Mucosa of rectum (tissue), 2 donors: Measurements from ENCODE around the gene ZNF217.
A peak's percentile ranks its signal among the peaks of the same experiment; 100 is the strongest.
"Not testable (repeated sequence)": the region's sequence is repeated elsewhere in the genome, so short reads cannot be mapped to it uniquely, and the experiment has no call there.

Experiments
- H3K27ac ChIP-seq, 2 donors: one replicate each; pipeline ENCODE4 v1.7.0; 2013; ENCODE audit warnings: inconsistent platforms in 2 of 2, low read depth in 2 of 2, low read length in 2 of 2
- H3K27me3 ChIP-seq, 2 donors: one replicate each; pipeline ENCODE4 v1.7.0; 2013; ENCODE audit warnings: low read length in 2 of 2; ENCODE audit not compliant: control insufficient read depth in 2 of 2, insufficient read depth in 2 of 2
- H3K36me3 ChIP-seq, 2 donors: one replicate each; pipeline ENCODE4 v1.7.0; 2013; ENCODE audit warnings: low read length in 2 of 2; ENCODE audit not compliant: control insufficient read depth in 2 of 2, insufficient read depth in 2 of 2
- H3K4me1 ChIP-seq, 2 donors: one replicate each; pipeline ENCODE4 v1.7.0; 2013; ENCODE audit warnings: low read length in 2 of 2, mild to moderate bottlenecking in 1 of 2; ENCODE audit not compliant: control insufficient read depth in 2 of 2, insufficient read depth in 2 of 2
- H3K4me3 ChIP-seq, 2 donors: one replicate each; pipeline ENCODE4 v1.7.0; 2013; ENCODE audit warnings: low read length in 2 of 2
- H3K9ac ChIP-seq, 2 donors: one replicate each; pipeline ENCODE4 v1.7.0; 2013; ENCODE audit warnings: low read length in 2 of 2, low read depth in 1 of 2, mild to moderate bottlenecking in 1 of 2
- H3K9me3 ChIP-seq, 2 donors: one replicate each; pipeline ENCODE4 v1.7.0; 2013; ENCODE audit warnings: low read length in 2 of 2; ENCODE audit not compliant: control insufficient read depth in 2 of 2
- donor health status: healthy.
- donor health status: Normal muscosa, but diverticular disease.

ZNF217 gene

DNA sequence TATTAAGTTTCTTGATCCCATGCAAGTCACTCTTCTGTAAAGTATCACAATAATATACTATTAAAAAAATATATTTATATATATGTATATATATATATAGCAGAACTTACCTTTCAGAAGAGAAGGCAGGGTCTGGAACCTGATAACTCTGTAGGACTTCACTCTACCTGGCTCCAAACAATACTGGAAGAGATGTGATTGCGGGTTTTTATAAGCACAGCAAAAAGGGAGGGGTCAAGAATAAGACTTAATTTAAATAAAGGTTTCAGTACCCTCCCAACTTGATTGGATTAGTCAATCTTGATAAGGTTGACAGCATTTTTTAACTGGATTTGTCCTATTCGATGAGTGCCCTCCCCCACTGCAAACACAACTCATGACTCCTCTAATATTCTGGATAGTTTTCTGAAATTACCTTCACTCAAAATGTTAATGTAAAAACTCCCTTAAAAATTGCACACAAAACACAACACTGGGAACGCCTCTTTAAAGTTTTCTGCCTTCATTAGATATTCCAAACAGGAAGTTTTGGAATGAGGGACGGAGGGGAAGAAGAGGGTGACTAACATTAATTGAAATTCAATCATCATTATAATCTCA lies 4.0 kb upstream of the ZNF217 start:
- no peaks in the 10 kb centered on the region for H3K36me3 ChIP-seq
- H3K27ac ChIP-seq, result peak overlapping the region; percentile 84 to 91
- H3K27me3 ChIP-seq, result no peaks in the 10 kb centered on the region
- no peaks in the 10 kb centered on the region for H3K9me3 ChIP-seq
- peaks cover 4 to 5% of the 10 kb centered on the region in 2 donors for H3K4me1 ChIP-seq
- peak overlapping the region; percentile 70 to 80 for H3K4me3 ChIP-seq
- H3K9ac ChIP-seq, result peak overlapping the region; percentile 47 to 85

DNA sequence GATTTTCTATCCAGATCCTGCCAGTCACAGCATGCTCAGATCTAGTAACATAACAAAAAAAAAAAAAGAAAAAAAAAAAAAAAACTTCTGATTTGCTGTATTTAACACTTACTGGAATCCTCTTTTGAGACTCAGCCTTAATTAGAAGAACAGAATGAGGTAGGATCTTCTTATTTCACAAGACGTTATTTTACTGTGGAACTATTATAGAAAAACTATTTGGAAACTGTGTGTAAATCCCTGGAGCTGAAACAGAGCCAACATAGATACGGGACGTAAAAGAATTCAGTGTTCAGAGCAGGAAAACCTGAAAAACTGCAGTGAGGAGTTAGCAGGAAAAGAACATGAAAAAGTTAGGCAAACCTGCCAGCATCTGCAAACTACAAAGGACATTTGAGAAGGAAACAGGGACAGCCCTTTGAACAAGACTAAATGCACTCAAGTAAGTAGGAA lies 3.4 kb upstream of the ZNF217 start:
- H3K36me3 ChIP-seq, result no peaks in the 10 kb centered on the region
- peak overlapping the region; percentile 84 to 91 for H3K27ac ChIP-seq
- H3K4me1 ChIP-seq, result peaks cover 4 to 5% of the 10 kb centered on the region in 2 donors
- H3K9me3 ChIP-seq, result no peaks in the 10 kb centered on the region
- no peaks in the 10 kb centered on the region for H3K27me3 ChIP-seq
- peak overlapping the region; percentile 70 to 80 for H3K4me3 ChIP-seq
- peak overlapping the region; percentile 47 to 85 for H3K9ac ChIP-seq

DNA sequence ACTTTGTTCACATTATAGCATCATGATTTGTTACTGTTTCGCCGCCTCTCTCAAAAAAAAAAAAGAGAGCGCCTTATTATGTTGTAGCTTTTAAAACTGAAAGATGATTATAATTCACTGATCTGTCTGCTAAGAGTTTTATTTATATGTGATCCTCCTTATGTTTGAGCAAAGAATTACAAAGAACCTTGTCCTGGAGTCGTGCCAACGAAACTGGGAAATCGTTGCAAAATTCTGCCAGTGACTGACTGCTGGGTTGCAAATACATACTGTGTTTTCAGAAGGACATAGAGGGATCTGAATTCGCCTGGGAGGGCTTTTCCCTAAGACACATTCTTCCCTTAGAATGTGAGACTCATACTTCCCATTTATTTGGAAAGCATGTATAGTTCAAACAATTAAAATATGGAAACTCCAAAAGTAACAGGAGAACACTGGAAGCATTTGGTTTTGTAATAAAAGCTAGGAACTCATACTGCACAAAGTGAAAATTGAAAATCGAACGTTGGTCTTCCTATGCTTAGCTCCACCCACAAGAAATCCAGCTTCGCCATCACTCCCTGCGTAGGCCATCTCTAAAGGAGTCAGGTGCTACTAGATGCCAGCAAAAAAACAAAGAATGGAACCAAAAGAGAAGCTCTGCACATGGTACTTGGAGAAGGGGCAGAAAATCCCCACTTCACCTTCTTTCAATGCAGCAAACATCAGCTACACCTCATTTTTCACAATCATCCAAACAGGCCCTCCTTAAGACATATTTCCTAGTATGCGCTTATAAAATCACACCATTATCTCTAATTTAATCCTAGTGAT lies 2.8 kb upstream of the ZNF217 start:
- H3K9ac ChIP-seq, result peak overlapping the region; percentile 52 to 85
- not testable (repeated sequence) for H3K9me3 ChIP-seq, H3K27me3 ChIP-seq, H3K4me1 ChIP-seq, H3K36me3 ChIP-seq
- H3K27ac ChIP-seq, result peak overlapping the region; percentile 84 to 91
- H3K4me3 ChIP-seq, result peak overlapping the region; percentile 70 to 80

DNA sequence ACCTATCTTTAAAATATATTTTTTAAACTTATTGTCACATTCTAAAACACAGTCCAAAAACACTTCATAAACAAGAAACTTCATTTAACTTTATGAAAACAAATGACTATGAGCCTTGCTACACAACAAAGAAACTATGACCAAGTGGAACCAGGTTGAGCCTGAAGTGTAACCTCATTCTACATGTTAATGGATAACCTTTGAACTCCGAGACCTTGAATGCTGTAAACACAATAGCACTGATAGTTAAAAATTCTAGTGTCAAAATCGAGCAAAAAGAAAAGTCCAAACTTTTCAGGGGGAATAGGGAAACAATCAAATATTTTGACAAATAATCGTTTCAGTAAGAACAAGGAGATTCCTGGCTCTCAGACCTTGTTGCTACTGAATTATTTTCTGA lies 2.1 kb upstream of the ZNF217 start:
- H3K9me3 ChIP-seq, result not testable (repeated sequence)
- H3K9ac ChIP-seq, result peak overlapping the region; percentile 20 to 85
- peak overlapping the region; percentile 70 to 80 for H3K4me3 ChIP-seq

DNA sequence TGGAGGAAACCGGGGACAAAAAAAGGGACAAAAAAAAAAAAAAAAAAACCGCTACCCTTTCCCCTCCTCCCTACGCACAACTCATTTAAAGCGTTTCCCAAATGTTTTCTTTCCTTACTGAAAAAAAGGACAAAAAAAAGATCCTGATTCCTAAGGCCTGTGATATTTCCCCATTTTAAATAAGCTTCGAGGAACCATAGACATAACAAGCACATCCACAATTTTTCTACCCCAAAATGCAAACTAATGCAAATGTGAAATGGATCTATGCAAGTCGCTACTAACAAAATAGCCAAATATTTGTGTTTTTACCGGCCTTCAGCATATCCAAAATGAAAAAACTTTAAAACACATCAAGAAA lies 1.4 kb upstream of the ZNF217 start:
- Histone ChIP-seq H3K27me3 (no peaks in the 10 kb centered on the region), H3K9ac (peak overlapping the region; percentile 80 to 85), H3K9me3 (no peaks in the 10 kb centered on the region), H3K27ac (peak overlapping the region; percentile 84 to 91), H3K36me3 (no peaks in the 10 kb centered on the region), H3K4me3 (peak overlapping the region; percentile 60 to 70), H3K4me1 (peaks cover 4 to 10% of the 10 kb centered on the region in 2 donors)

More for the DNA sequence above, 2.1 kb upstream of the ZNF217 start:
- H3K27me3 ChIP-seq, H3K4me1 ChIP-seq, H3K36me3 ChIP-seq: not testable (repeated sequence)
- H3K27ac ChIP-seq, result peak overlapping the region; percentile 84 to 91

DNA sequence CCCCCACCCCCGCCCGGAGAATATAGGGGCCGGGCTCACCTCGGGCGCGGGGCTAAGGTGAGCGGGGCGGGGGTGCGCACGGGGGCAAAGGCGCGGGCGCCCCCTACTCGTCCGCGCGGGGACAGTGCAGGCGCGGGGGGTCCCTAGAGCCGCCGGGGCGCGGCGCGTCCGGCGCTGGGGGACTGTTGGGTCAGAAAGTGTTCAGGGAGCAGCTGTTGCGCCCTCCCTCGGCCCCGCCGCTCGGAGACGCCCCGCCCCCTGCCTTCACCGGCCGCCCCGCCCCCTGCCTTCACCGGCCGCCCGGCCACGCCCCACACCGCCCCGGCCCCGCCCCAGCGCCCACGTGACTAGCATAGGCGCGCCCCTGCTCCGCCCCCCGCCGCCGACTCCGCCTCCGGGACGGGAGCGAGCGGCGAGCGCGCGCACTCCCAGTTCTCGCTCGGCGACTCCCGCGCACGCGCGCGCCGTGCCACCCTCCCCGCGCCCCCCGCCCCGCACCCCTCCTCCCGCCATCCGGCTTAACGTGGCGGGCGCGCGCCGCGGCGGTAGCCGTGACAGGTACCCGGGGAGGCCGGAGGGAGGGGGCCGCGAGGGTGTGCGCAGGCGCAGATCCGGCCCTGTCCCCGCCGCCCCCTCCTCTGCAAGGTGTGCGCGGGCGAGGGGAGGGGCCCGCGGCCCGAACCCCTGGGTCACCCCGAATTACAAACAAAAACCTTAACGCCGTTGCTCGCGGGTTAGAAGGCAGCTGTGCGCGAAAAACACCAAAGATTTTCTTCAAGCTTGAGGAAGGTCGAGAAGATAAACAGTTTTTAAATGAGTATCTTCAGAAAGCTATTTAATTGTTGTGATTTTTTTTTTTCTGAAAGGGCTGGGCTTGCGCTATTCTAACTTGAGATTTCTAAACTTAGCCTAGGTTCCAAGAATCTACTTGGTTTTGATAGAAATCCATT lies 704 bp upstream of the ZNF217 start:
- Histone ChIP-seq H3K4me1 (peaks cover 4 to 10% of the 10 kb centered on the region in 2 donors), H3K9me3 (no peaks in the 10 kb centered on the region), H3K27ac (peak overlapping the region; percentile 97 to 98), H3K36me3 (no peaks in the 10 kb centered on the region), H3K27me3 (no peaks in the 10 kb centered on the region), H3K9ac (peak overlapping the region; percentile 80 to 89), H3K4me3 (peak overlapping the region; percentile 68 to 70)

DNA sequence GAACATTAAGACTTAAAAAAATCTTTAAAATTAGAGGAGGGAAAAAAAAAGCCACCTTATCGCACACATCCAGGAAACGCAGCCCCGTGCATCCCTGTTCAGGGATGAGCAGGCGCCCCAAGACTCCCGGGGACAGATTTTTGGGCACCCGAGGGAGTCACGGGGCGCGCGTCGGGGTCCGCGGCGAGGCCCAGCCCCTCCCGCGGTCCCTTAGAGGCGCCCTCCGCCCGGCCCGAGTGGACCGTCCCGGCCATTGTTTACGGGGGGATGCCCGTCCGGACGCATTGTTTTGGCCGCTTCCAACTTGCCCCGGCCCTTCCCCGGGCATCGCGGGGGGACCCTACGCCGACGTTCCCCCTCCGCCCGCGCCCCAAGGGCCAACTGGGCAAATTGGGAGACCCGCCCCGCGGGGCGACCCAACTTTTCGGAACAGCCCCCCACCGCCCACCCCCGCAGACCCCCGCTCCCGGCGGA lies 610 bp downstream of the ZNF217 start:
- Histone ChIP-seq H3K9me3 (no peaks in the 10 kb centered on the region), H3K9ac (peak overlapping the region; percentile 44 to 89)

DNA sequence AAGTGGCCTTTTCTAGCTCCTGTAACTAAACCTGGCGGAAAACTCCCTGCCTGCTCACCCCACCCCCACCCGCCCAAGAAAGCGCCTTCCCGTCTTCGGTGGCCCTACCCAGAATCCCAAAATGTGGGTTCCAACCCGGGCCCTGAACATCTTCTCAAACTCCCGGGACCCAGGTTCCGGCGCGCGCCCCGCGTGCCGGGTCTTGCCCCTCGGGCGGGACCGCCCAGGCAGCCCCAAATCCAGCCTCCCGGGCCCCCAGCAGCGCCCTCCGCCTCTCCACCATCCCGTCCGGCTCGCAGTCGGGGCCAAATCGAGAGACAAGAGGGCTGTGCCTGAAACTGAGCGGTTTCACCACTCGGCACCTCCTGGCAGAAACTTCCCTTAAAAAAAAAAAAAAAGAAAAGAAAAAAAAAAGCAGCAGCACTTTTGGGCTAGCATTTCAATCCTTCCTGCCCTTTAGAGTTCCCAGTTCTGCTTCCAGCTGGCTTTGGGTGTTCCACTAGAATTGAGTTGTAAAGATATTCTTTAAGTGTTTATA lies 1.1 kb downstream of the ZNF217 start:
- H3K36me3 ChIP-seq, H3K27me3 ChIP-seq, H3K9me3 ChIP-seq, H3K4me1 ChIP-seq: not testable (repeated sequence)
- Histone ChIP-seq H3K27ac (peak overlapping the region; percentile 97 to 98), H3K4me3 (peak overlapping the region; percentile 68 to 73), H3K9ac (peak overlapping the region; percentile 44 to 89)

More for the DNA sequence above, 610 bp downstream of the ZNF217 start:
- Histone ChIP-seq H3K27me3 (no peaks in the 10 kb centered on the region), H3K27ac (peak overlapping the region; percentile 97 to 98), H3K36me3 (no peaks in the 10 kb centered on the region), H3K4me3 (peak overlapping the region; percentile 68 to 73), H3K4me1 (peaks cover 0 to 7% of the 10 kb centered on the region in 2 donors)

DNA sequence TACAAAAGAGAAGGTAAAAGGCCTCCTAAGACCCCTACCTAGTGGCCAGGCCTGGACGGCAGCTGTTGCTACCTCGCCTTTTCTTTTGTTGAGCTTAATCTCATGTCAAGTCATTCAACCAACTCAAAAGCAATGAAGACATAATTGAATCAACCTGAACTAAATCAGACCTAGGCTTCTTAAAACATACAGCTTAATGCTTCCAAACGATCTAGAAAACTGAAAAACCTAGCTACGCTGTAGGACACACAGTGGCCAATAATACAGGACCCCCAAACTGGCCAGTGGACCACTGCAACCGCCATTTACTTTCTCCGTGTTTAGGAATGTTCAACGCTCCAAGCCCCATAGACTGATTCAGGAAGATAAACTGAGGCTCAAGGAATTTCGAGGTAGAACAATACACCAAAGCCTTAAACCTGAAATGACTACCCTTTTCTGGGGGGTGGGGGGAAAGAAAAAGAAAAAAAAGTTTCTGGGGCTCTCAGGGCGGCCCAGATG lies 1.6 kb downstream of the ZNF217 start:
- peak overlapping the region; percentile 44 to 89 for H3K9ac ChIP-seq
- H3K36me3 ChIP-seq, H3K4me1 ChIP-seq, H3K27me3 ChIP-seq, H3K9me3 ChIP-seq: not testable (repeated sequence)
- peak overlapping the region; percentile 97 to 98 for H3K27ac ChIP-seq
- H3K4me3 ChIP-seq, result peak overlapping the region; percentile 68 to 73
